Globus pallidus (tissue), 1 donor: ENCODE measurements around the gene SLC25A51.

ENCODE experiments used
- DNase-seq: peaks from one replicate; pipeline ENCODE4 v3.0.0-alpha.2; 2015; ENCODE audit warnings: low spot score

The SLC25A51 gene

DNA sequence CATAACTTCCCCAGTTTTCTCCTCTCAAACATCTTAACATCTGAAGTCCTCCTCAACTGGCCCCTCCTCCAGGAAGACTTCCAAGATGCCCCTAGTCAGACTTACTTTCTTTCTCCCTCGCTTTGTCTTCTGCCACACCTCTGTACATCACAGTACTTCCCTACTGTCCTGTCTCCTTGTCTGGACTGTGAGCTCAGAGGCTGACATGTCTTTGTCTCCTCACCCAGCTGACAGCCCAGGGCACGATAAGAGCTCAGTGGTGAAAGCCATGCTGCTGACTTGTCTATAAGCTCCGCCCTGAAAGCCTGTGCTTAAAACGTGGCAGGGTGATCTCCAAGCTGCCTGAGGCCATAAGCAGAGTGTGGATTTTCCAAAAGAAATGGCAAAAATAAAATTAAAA lies 33.0 kb upstream of the SLC25A51 start:
- DNase-seq = no peak

GRCh38 chr9:37936376-37936775 lies 32.4 kb upstream of the SLC25A51 start:
- DNase-seq = no peak

- no peak for DNase-seq
Observed at GRCh38 chr9:37935096-37935495, 31.2 kb upstream of the SLC25A51 start.

- no peak for DNase-seq
Observed at GRCh38 chr9:37931592-37931991, 27.7 kb upstream of the SLC25A51 start.

DNA sequence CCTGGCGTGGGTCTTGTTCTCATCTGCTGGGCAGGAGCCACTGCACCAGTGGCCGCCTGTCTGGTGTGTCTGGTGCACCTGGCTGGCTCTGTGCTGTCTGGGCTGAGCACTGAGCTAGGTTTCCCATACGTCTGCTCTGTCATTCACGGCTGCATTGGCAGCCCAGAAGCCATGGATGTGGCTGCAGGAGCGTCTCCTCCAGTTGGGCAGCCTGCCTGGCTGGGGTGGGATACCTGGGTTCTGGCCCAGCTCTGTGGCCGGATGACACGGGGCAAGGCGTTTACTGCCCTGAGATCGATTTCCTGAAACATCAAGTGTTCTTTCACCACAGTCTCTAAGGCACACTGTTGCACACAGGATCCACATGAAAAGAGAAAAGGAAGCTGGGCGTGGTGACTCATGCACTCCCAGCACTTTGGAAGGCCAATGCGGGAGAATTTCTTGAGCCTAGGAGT lies 25.5 kb upstream of the SLC25A51 start:
- DNase-seq = no peak

- DNase-seq = no peak
Observed at GRCh38 chr9:37928552-37929430, 24.9 kb upstream of the SLC25A51 start.

DNA sequence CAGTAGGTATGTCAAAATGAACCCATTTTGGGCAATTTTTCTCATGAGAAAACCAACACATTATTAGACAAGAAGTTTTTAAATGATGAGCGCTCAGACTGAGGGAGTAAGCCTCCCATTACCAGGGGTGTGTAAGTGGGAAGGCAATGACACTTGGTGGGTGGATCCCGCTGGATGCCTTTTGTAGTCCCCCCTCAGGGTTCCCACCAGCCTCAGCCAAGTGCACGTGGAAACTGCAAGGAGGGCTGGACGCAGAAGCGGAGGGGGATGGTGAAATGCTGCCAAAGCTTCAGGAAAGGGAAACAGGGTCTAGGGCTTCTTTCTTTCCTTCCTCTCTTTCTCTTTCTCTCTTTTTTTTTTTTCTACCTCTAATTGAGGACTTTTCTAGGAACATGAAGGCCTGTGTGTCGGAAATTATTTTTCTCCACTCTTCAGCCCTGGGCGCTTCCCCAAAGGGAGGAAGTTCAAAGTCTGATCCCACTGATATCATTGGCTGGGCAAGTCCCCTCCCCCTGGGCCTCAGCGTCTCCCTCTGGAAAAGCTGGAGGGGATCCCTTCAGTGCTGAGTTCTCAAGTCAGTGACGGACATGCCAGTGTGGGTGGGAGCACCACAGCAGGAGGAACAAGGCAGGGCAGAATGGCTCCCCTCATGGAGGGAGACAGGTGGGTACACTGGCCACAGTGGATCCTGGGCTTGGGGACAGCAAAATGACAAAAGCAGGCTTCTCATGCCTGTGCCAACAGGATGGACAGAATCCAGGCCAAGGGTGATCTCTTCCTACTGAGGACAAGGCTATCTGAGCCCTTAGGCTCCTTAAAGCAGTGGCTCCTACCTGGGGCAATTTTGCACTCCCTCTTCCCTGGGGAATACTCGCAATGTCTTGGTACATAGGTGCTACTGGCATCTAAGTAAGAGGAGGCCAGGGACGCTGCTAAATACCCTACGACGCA lies 23.9 kb upstream of the SLC25A51 start:
- DNase-seq = no peak

GRCh38 chr9:37927132-37927531 lies 23.2 kb upstream of the SLC25A51 start:
- no peak for DNase-seq

GRCh38 chr9:37926737-37927118 lies 22.8 kb upstream of the SLC25A51 start:
- DNase-seq = no peak

GRCh38 chr9:37925786-37926736 lies 22.1 kb upstream of the SLC25A51 start:
- no peak for DNase-seq

GRCh38 chr9:37925006-37925405 lies 21.1 kb upstream of the SLC25A51 start:
- no peak for DNase-seq

DNA sequence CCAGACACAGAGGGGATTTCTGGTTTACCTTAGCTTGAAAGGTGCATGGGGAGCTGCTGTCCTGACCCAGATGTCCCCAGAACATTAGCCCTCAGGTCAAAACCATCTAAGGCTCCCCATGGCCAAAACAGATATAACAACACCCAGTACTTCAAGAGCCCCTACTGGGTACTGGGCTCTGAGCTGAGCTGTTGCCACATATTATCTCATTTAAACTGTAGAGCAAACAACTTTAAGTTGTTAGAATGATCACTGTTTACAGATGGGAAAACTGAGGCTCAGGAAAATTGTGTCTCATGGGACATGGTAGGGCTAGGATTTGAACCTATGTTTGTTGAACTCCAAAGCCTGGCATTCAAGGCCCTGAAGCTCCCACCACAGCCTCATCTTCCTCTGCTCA lies 20.6 kb upstream of the SLC25A51 start:
- no peak for DNase-seq

DNA sequence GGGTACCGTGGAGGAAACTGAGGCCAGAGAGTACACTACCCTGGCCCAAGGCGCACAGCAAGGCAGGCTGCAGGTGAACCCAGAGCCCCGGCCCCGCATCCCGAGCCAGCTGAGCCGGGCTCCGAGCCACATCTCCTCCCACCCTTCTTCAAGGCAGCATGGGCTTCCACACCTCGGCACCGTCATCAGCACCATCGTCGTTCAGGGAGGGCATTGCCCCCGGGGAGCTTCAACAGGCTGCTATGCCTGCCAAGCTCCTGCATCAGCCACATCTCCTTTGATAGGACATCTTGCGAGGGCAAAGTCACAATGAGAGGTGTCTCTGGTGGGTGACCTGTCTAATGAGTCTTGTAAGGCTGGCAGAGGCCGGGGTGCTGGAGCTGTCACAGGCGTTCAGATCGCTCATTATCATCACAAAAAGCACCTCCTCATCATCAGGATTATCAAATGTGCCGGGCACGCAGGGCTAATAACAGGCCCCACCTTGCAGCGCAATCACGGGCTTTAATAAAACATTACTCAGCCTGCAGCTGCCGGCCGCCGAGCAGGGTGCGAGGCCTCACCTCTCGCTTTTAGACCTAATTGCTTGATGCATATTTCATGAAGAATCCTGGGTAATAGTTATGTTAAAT lies 20.0 kb upstream of the SLC25A51 start:
- no peak for DNase-seq

- DNase-seq = no peak
Observed at GRCh38 chr9:37923118-37923795, 19.3 kb upstream of the SLC25A51 start.

GRCh38 chr9:37922363-37923117 lies 18.6 kb upstream of the SLC25A51 start:
- DNase-seq = no peak

- DNase-seq = no peak
Observed at GRCh38 chr9:37921546-37922300, 17.8 kb upstream of the SLC25A51 start.

GRCh38 chr9:37921168-37921510 lies 17.2 kb upstream of the SLC25A51 start:
- no peak for DNase-seq

GRCh38 chr9:37920471-37921167 lies 16.7 kb upstream of the SLC25A51 start:
- no peak for DNase-seq

DNA sequence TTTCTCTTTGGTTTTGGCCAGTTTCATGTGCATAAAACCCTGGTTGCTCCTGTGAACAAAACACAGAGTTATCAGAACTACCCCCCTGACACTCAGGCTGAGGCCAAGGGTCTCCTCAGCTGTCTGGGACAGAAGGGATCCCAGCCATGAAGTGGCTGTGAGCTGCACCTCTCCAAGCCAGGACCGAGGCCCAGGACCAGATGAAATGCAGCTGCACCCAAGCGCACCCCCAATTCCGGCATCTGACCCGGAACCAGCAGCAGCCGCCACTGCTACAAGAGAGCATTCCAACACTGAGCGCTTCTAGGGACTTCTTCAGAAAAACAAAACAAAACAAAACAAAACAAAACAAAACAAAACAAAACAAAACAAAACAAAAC lies 16.0 kb upstream of the SLC25A51 start:
- no peak for DNase-seq
